IPS DF 4.7 (cell line): Measurements from ENCODE around the gene PHACTR1.

Experiments used
- DNase-seq: peaks from one replicate; pipeline ENCODE4 v3.0.0-alpha.2; 2013; ENCODE audit warnings: low spot score; ENCODE audit errors: extremely low read depth

Gene PHACTR1

GRCh38 chr6:12987783-12988182 is 271.2 kb downstream of the PHACTR1 start:
- no peak for DNase-seq

GRCh38 chr6:12990162-12990561 is 273.6 kb downstream of the PHACTR1 start:
- DNase-seq, result no peak

- DNase-seq, result no peak
Measured at GRCh38 chr6:12991435-12991834, 274.9 kb downstream of the PHACTR1 start.

- DNase-seq, result peak; percentile 11
Measured at GRCh38 chr6:12992770-12993169, 276.2 kb downstream of the PHACTR1 start.

GRCh38 chr6:12993283-12993898 is 276.8 kb downstream of the PHACTR1 start:
- DNase-seq, result no peak

GRCh38 chr6:12995419-12995818 is 278.9 kb downstream of the PHACTR1 start:
- no peak for DNase-seq

GRCh38 chr6:13000537-13000936 is 284.0 kb downstream of the PHACTR1 start:
- no peak for DNase-seq

GRCh38 chr6:13001927-13002326 is 285.4 kb downstream of the PHACTR1 start:
- DNase-seq, result no peak

- DNase-seq, result no peak
Measured at GRCh38 chr6:13004601-13005000, 288.0 kb downstream of the PHACTR1 start.

- no peak for DNase-seq
Measured at GRCh38 chr6:13005994-13006393, 289.4 kb downstream of the PHACTR1 start.

GRCh38 chr6:13006578-13007300 is 290.2 kb downstream of the PHACTR1 start:
- no peak for DNase-seq

- no peak for DNase-seq
Measured at GRCh38 chr6:13007744-13008143, 291.2 kb downstream of the PHACTR1 start.

- no peak for DNase-seq
Measured at GRCh38 chr6:13009031-13009430, 292.5 kb downstream of the PHACTR1 start.

GRCh38 chr6:13009461-13009860 is 292.9 kb downstream of the PHACTR1 start:
- DNase-seq, result no peak

GRCh38 chr6:13011612-13012146 is 295.1 kb downstream of the PHACTR1 start:
- DNase-seq, result no peak

GRCh38 chr6:13012296-13012695 is 295.7 kb downstream of the PHACTR1 start:
- DNase-seq, result no peak

GRCh38 chr6:13012977-13013680 is 296.6 kb downstream of the PHACTR1 start:
- peak; percentile 58 for DNase-seq

- DNase-seq, result no peak
Measured at GRCh38 chr6:13013681-13014503, 297.3 kb downstream of the PHACTR1 start.

GRCh38 chr6:13014504-13015378 is 298.2 kb downstream of the PHACTR1 start:
- DNase-seq, result peak; percentile 16

- no peak for DNase-seq
Measured at GRCh38 chr6:13015379-13015681, 298.8 kb downstream of the PHACTR1 start.

- DNase-seq, result no peak
Measured at GRCh38 chr6:13024616-13025015, 308.0 kb downstream of the PHACTR1 start.
